ENCODE results near the gene SRSF10.
"Not testable (repeated sequence)": the region's sequence is repeated elsewhere in the genome, so short reads cannot be mapped to it uniquely, and the experiment has no call there.

SRSF10 gene

GRCh38 chr1:23979881-23980727 lies at the start of gene SRSF10:
Gene SRSF10, minus strand, starts transcription at chr1:23980327. Its CDS starts 72 bp downstream, at chr1:23980255.
- DNase-seq (ENCODE audit: low read depth, low spot score): peak; percentile 98

GRCh38 chr1:24027838-24028468 lies 47.8 kb upstream of the SRSF10 start:
- no peak for DNase-seq (ENCODE audit: low read depth, low spot score)

GRCh38 chr1:24022581-24023361 lies 42.6 kb upstream of the SRSF10 start:
- DNase-seq (ENCODE audit: low read depth, low spot score): no peak

GRCh38 chr1:24021403-24022266 lies 41.5 kb upstream of the SRSF10 start:
- DNase-seq (ENCODE audit: low read depth, low spot score): no peak

GRCh38 chr1:24020470-24020869 lies 40.3 kb upstream of the SRSF10 start:
- DNase-seq (ENCODE audit: low read depth, low spot score): no peak

GRCh38 chr1:24020025-24020424 lies 39.9 kb upstream of the SRSF10 start:
- no peak for DNase-seq (ENCODE audit: low read depth, low spot score)

- DNase-seq (ENCODE audit: low read depth, low spot score): peak; percentile 28
Measured at GRCh38 chr1:24018611-24019580, 38.8 kb upstream of the SRSF10 start.

- DNase-seq (ENCODE audit: low read depth, low spot score): no peak
Measured at GRCh38 chr1:24015221-24016210, 35.4 kb upstream of the SRSF10 start.

GRCh38 chr1:24012878-24013277 lies 32.8 kb upstream of the SRSF10 start:
- not testable (repeated sequence) for DNase-seq (ENCODE audit: low read depth, low spot score)

- no peak for DNase-seq (ENCODE audit: low read depth, low spot score)
Measured at GRCh38 chr1:24010650-24011049, 30.5 kb upstream of the SRSF10 start.

- DNase-seq (ENCODE audit: low read depth, low spot score): no peak
Measured at GRCh38 chr1:24009406-24009805, 29.3 kb upstream of the SRSF10 start.

GRCh38 chr1:24008574-24009184 lies 28.6 kb upstream of the SRSF10 start:
- DNase-seq (ENCODE audit: low read depth, low spot score): not testable (repeated sequence)

GRCh38 chr1:24007079-24007478 lies 27.0 kb upstream of the SRSF10 start:
- no peak for DNase-seq (ENCODE audit: low read depth, low spot score)

- no peak for DNase-seq (ENCODE audit: low read depth, low spot score)
Measured at GRCh38 chr1:24005163-24005562, 25.0 kb upstream of the SRSF10 start.

- DNase-seq (ENCODE audit: low read depth, low spot score): no peak
Measured at GRCh38 chr1:24004132-24004531, 24.0 kb upstream of the SRSF10 start.

- peak; percentile 69 for DNase-seq (ENCODE audit: low read depth, low spot score)
Measured at GRCh38 chr1:24003331-24003972, 23.3 kb upstream of the SRSF10 start.

- DNase-seq (ENCODE audit: low read depth, low spot score): no peak
Measured at GRCh38 chr1:24002695-24003094, 22.6 kb upstream of the SRSF10 start.

GRCh38 chr1:23999156-23999671 lies 19.1 kb upstream of the SRSF10 start:
- no peak for DNase-seq (ENCODE audit: low read depth, low spot score)

Measured in iPS DF 19.7 (cell line).